Measurements from ENCODE around the gene ADAM23.

ADAM23 gene

GRCh38 chr2:206433190-206433589, 10.1 kb upstream of the ADAM23 start:
- TF ChIP-seq CTCF (IDR thresholded peaks at IDR 0.05; ENCODE audit: low read depth, low read length) (no peak), EZH2phosphoT487 (IDR thresholded peaks at IDR 0.05; ENCODE audit: low read depth) (no peak)
- Histone ChIP-seq H3K27me3 (ENCODE audit: low read depth, low read length) (peaks cover 3% of the 10 kb centered on the region; the same call in 1 of the 2 replicates), H3K79me2 (ENCODE audit: low read length) (no peaks in the 10 kb centered on the region), H3K4me1 (ENCODE audit: low read length) (no peaks in the 10 kb centered on the region), H4K20me1 (ENCODE audit: insufficient read depth, low read length) (no peaks in the 10 kb centered on the region), H3K4me2 (ENCODE audit: low read length) (no peak overlapping the region), H3K36me3 (replicated peaks; ENCODE audit: low read depth, low read length) (no peaks in the 10 kb centered on the region), H3K27ac (ENCODE audit: low read length) (no peak overlapping the region), H3K4me3 (ENCODE audit: low read length) (no peak overlapping the region), H3K9me3 (ENCODE audit: insufficient read depth, low read length) (no peaks in the 10 kb centered on the region), H3K9ac (ENCODE audit: low read length) (no peak overlapping the region), H2AFZ (ENCODE audit: low read depth, low read length) (no peak overlapping the region)

GRCh38 chr2:206433686-206434085, 9.6 kb upstream of the ADAM23 start:
- Histone ChIP-seq H4K20me1 (ENCODE audit: insufficient read depth, low read length) (no peaks in the 10 kb centered on the region), H3K79me2 (ENCODE audit: low read length) (no peaks in the 10 kb centered on the region), H3K36me3 (replicated peaks; ENCODE audit: low read depth, low read length) (no peaks in the 10 kb centered on the region), H3K27me3 (ENCODE audit: low read depth, low read length) (peaks cover 3% of the 10 kb centered on the region; the same call in 1 of the 2 replicates), H3K27ac (ENCODE audit: low read length) (no peak overlapping the region), H2AFZ (ENCODE audit: low read depth, low read length) (no peak overlapping the region), H3K4me1 (ENCODE audit: low read length) (no peaks in the 10 kb centered on the region), H3K9me3 (ENCODE audit: insufficient read depth, low read length) (no peaks in the 10 kb centered on the region), H3K9ac (ENCODE audit: low read length) (no peak overlapping the region), H3K4me3 (ENCODE audit: low read length) (no peak overlapping the region), H3K4me2 (ENCODE audit: low read length) (no peak overlapping the region)
- no peak for TF ChIP-seq EZH2phosphoT487 (IDR thresholded peaks at IDR 0.05; ENCODE audit: low read depth)
- no peak for TF ChIP-seq CTCF (IDR thresholded peaks at IDR 0.05; ENCODE audit: low read depth, low read length)

- H3K9me3 ChIP-seq (ENCODE audit: insufficient read depth, low read length): no peaks in the 10 kb centered on the region
- TF ChIP-seq CTCF (IDR thresholded peaks at IDR 0.05; ENCODE audit: low read depth, low read length): no peak
- no peak for TF ChIP-seq EZH2phosphoT487 (IDR thresholded peaks at IDR 0.05; ENCODE audit: low read depth)
- H3K36me3 ChIP-seq (replicated peaks; ENCODE audit: low read depth, low read length): no peaks in the 10 kb centered on the region
- no peaks in the 10 kb centered on the region for H4K20me1 ChIP-seq (ENCODE audit: insufficient read depth, low read length)
- no peaks in the 10 kb centered on the region for H3K4me1 ChIP-seq (ENCODE audit: low read length)
- H3K27me3 ChIP-seq (ENCODE audit: low read depth, low read length): peaks cover 3% of the 10 kb centered on the region; the same call in 1 of the 2 replicates
- no peak overlapping the region for H3K4me3 ChIP-seq (ENCODE audit: low read length)
- no peaks in the 10 kb centered on the region for H3K79me2 ChIP-seq (ENCODE audit: low read length)
- no peak overlapping the region for H2AFZ ChIP-seq (ENCODE audit: low read depth, low read length)
- H3K27ac ChIP-seq (ENCODE audit: low read length): no peak overlapping the region
- H3K4me2 ChIP-seq (ENCODE audit: low read length): no peak overlapping the region
- no peak overlapping the region for H3K9ac ChIP-seq (ENCODE audit: low read length)
Observed at GRCh38 chr2:206435742-206436141, 7.6 kb upstream of the ADAM23 start.

- Histone ChIP-seq H3K4me2 (ENCODE audit: low read length) (no peak overlapping the region), H3K4me1 (ENCODE audit: low read length) (peaks cover 6% of the 10 kb centered on the region), H3K9me3 (ENCODE audit: insufficient read depth, low read length) (no peaks in the 10 kb centered on the region), H4K20me1 (ENCODE audit: insufficient read depth, low read length) (no peaks in the 10 kb centered on the region), H3K27ac (ENCODE audit: low read length) (no peak overlapping the region), H3K4me3 (ENCODE audit: low read length) (no peak overlapping the region), H3K36me3 (replicated peaks; ENCODE audit: low read depth, low read length) (no peaks in the 10 kb centered on the region), H3K9ac (ENCODE audit: low read length) (no peak overlapping the region), H3K79me2 (ENCODE audit: low read length) (no peaks in the 10 kb centered on the region), H3K27me3 (ENCODE audit: low read depth, low read length) (peaks cover 3% of the 10 kb centered on the region; the same call in 1 of the 2 replicates), H2AFZ (ENCODE audit: low read depth, low read length) (no peak overlapping the region)
- no peak for TF ChIP-seq CTCF (IDR thresholded peaks at IDR 0.05; ENCODE audit: low read depth, low read length)
- no peak for TF ChIP-seq EZH2phosphoT487 (IDR thresholded peaks at IDR 0.05; ENCODE audit: low read depth)
Observed at GRCh38 chr2:206438196-206438724, 5.1 kb upstream of the ADAM23 start.
